ENCODE results near the gene PPP3CA. TPM values are rescaled to one million over a fixed set of nuclear protein-coding genes. Genes with fewer than 3 reads are reported as not detected.

Gene PPP3CA
- polyA plus RNA-seq, 6 donors from 2014 or later = 12.9 to 77.5 (median 19.5) TPM

- peak overlapping the region in 1 of 8 donors; percentile 26 for H3K4me3 Mint-ChIP-seq
- H3K36me3 Mint-ChIP-seq = no peaks in the 10 kb centered on the region
- no peaks in the 10 kb centered on the region for H3K27me3 Mint-ChIP-seq
- no peak for ATAC-seq (ENCODE audit: low read depth in 2 of 2)
- no peak for DNase-seq
- peak overlapping the region in 1 of 6 donors; percentile 89 for H3K27ac Mint-ChIP-seq
- peaks cover 0 to 4% (median 0%) of the 10 kb centered on the region in 7 donors for H3K9me3 Mint-ChIP-seq
- peaks cover 37 to 56% (median 44%) of the 10 kb centered on the region in 3 donors for H3K4me1 Mint-ChIP-seq
These were observed 115.1 kb downstream of the PPP3CA start for GRCh38 chr4:101232074-101232776.

DNA sequence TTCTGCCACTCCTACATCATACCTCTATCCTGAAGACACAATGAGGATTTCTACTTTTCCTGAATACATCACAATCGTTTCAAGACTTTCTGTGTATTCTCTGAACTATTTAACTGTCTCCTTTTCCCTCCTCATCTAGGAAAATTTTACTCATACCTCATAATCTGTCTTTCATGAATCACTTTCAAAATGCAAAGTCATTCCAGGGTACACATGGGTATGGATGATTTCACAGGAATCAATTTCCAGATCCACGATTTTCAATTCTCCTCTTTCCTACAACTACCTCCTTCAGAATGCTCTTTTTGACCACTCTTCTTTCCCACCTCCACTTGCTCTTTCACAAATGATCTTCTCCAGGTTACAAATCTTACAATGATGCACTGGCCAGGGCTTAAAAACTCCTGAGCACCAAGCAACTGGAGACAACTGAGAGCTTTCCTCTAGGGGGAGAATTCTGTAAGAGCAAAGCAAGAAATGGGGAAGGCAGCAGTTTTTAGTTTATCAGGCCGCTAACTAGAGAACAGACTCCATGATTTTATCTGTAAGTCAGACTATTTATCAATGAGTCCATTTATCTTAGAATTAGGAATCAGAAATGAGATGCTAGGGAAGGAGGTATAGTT, 116.4 kb downstream of the PPP3CA start:
- peaks cover 0 to 4% (median 0%) of the 10 kb centered on the region in 7 donors for H3K9me3 Mint-ChIP-seq
- peaks cover 40 to 57% (median 40%) of the 10 kb centered on the region in 3 donors for H3K4me1 Mint-ChIP-seq
- DNase-seq (no peak), ATAC-seq (ENCODE audit: low read depth in 2 of 2) (no peak)
- H3K36me3 Mint-ChIP-seq = no peaks in the 10 kb centered on the region
- H3K27me3 Mint-ChIP-seq = no peaks in the 10 kb centered on the region
- H3K27ac Mint-ChIP-seq = peak overlapping the region in 1 of 6 donors; percentile 17
- no peak overlapping the region for H3K4me3 Mint-ChIP-seq

- no peak for ATAC-seq (ENCODE audit: low read depth in 2 of 2)
- no peak overlapping the region for H3K4me3 Mint-ChIP-seq
- H3K27me3 Mint-ChIP-seq = no peaks in the 10 kb centered on the region
- no peak for DNase-seq
- H3K4me1 Mint-ChIP-seq = peaks cover 43 to 62% (median 45%) of the 10 kb centered on the region in 3 donors
- H3K27ac Mint-ChIP-seq = peak overlapping the region in 2 of 6 donors; percentile 1 to 71
- H3K36me3 Mint-ChIP-seq = no peaks in the 10 kb centered on the region
- peaks cover 0 to 2% (median 0%) of the 10 kb centered on the region in 7 donors for H3K9me3 Mint-ChIP-seq
These were observed 118.2 kb downstream of the PPP3CA start for GRCh38 chr4:101229116-101229515.

DNA sequence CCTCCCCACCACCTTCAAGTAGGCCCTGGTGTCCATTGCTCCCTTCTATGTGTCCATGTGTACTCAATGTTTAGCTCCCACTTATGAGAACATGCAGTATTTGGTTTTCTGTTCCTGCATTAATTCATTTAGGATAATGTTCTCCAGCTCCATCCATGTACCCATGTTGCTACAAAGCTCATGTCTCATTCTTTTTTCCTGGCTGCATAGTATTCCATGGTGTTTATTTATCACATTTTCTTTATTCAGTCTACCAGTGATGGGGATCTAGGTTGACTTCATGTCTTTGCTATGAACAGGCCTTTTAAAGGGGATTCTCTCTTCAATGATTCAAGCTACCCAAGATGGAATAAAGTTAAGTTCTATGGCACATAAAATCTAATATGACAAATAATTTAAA, 119.6 kb downstream of the PPP3CA start:
- Mint-ChIP-seq H3K9me3 (peaks cover 0 to 2% (median 0%) of the 10 kb centered on the region in 7 donors), H3K36me3 (no peaks in the 10 kb centered on the region), H3K4me3 (no peak overlapping the region), H3K4me1 (peaks cover 51 to 68% (median 53%) of the 10 kb centered on the region in 3 donors), H3K27me3 (no peaks in the 10 kb centered on the region), H3K27ac (peak overlapping the region in 1 of 6 donors; percentile 80)
- DNase-seq (no peak), ATAC-seq (ENCODE audit: low read depth in 2 of 2) (no peak)

- ATAC-seq (ENCODE audit: low read depth in 2 of 2) (no peak), DNase-seq (no peak)
- Mint-ChIP-seq H3K36me3 (no peaks in the 10 kb centered on the region), H3K4me1 (peaks cover 46 to 52% (median 49%) of the 10 kb centered on the region in 3 donors), H3K4me3 (peak overlapping the region in 1 of 8 donors; percentile 36), H3K27me3 (no peaks in the 10 kb centered on the region), H3K9me3 (peaks cover 0 to 2% (median 0%) of the 10 kb centered on the region in 7 donors), H3K27ac (peak overlapping the region in 2 of 6 donors; percentile 60 to 78)
These were observed 122.7 kb downstream of the PPP3CA start for GRCh38 chr4:101224358-101225218.

DNA sequence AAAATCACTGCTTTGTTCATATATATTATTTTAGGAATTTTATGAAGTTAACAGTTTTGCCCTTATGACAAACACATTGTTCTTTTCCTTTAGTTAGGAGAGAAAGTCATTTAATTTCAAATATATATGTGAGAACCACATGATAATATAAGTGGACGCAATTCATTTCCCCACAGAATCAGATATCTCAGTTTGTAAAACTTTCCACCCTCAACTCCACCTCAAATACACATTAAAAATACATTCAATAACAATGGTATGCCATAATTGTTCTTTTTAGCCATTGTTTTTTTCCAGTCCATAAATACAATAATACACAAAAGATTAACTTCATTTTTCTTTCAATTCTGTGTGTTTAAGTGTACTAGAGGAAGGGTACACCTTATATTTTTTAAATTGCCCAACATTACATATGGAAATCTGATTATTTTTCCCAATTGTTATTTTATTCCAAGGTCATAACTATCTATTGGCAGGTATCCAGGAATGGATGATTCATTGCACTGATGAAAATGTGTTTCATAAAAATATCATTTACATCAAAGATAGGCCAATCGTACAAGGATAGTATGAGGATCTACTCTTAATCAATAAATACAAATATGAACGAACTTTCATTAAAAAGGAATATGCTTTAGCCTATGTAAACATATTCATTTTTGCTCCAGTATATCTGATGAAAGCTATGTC, 125.0 kb downstream of the PPP3CA start:
- H3K4me3 Mint-ChIP-seq = no peak overlapping the region
- peaks cover 52 to 66% (median 56%) of the 10 kb centered on the region in 3 donors for H3K4me1 Mint-ChIP-seq

GRCh38 chr4:101221294-101221693, 126.0 kb downstream of the PPP3CA start:
- H3K4me1 Mint-ChIP-seq = peaks cover 50 to 67% (median 50%) of the 10 kb centered on the region in 3 donors
- no peaks in the 10 kb centered on the region for H3K36me3 Mint-ChIP-seq
- no peaks in the 10 kb centered on the region for H3K9me3 Mint-ChIP-seq
- no peak overlapping the region for H3K27ac Mint-ChIP-seq
- no peak for DNase-seq
- no peaks in the 10 kb centered on the region for H3K27me3 Mint-ChIP-seq
- no peak for ATAC-seq (ENCODE audit: low read depth in 2 of 2)
- no peak overlapping the region for H3K4me3 Mint-ChIP-seq

More for the DNA sequence above, 125.0 kb downstream of the PPP3CA start:
- ATAC-seq (ENCODE audit: low read depth in 2 of 2) (no peak), DNase-seq (no peak)
- Mint-ChIP-seq H3K9me3 (no peaks in the 10 kb centered on the region), H3K27ac (no peak overlapping the region), H3K36me3 (no peaks in the 10 kb centered on the region), H3K27me3 (no peaks in the 10 kb centered on the region)

DNA sequence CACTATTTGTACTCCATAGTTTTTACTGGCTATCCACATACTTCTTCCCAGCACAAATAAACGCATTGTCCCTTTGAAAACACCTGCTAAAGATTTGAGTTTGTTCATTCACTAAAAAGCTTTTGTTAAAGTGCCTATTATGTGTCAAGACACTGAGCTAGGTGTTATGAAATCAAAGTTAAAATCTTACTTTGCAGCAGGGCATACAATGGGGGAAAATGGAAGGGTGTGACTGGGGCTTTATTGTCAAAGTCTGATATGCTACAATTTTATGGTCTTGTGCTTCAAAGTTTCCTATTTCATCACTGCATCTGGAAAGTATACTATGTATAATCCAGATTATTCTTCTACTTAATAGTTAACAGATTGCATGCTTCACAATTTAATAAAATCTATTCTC, 128.4 kb downstream of the PPP3CA start:
- no peaks in the 10 kb centered on the region for H3K9me3 Mint-ChIP-seq
- ATAC-seq (ENCODE audit: low read depth in 2 of 2) = no peak
- no peaks in the 10 kb centered on the region for H3K27me3 Mint-ChIP-seq
- H3K36me3 Mint-ChIP-seq = no peaks in the 10 kb centered on the region
- peaks cover 36 to 43% (median 41%) of the 10 kb centered on the region in 3 donors for H3K4me1 Mint-ChIP-seq
- H3K27ac Mint-ChIP-seq = peak overlapping the region in 2 of 6 donors; percentile 5 to 29
- no peak for DNase-seq
- no peak overlapping the region for H3K4me3 Mint-ChIP-seq

DNA sequence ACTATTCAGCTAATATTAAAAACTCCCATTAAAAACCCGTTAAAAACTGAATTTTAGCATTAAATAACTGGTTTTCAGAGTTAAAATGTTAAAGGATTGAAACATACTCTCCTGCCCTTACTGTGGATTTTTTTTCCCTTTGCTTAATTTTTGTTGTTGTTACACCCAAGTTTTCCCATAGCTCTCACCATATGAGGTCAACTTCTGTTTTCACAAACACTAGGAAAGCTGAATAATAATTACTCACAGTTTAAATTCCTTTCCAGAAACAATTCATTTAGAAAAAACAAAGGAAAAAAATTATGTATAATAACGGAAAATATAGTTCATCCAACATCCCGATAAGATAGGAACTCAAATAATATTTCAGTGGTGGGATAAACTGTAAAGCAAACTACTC, 129.0 kb downstream of the PPP3CA start:
- DNase-seq (no peak), ATAC-seq (ENCODE audit: low read depth in 2 of 2) (no peak)
- H3K4me3 Mint-ChIP-seq = no peak overlapping the region
- no peaks in the 10 kb centered on the region for H3K9me3 Mint-ChIP-seq
- H3K36me3 Mint-ChIP-seq = no peaks in the 10 kb centered on the region
- H3K27ac Mint-ChIP-seq = peak overlapping the region in 1 of 6 donors; percentile 18
- peaks cover 30 to 40% (median 40%) of the 10 kb centered on the region in 3 donors for H3K4me1 Mint-ChIP-seq
- no peaks in the 10 kb centered on the region for H3K27me3 Mint-ChIP-seq

DNA sequence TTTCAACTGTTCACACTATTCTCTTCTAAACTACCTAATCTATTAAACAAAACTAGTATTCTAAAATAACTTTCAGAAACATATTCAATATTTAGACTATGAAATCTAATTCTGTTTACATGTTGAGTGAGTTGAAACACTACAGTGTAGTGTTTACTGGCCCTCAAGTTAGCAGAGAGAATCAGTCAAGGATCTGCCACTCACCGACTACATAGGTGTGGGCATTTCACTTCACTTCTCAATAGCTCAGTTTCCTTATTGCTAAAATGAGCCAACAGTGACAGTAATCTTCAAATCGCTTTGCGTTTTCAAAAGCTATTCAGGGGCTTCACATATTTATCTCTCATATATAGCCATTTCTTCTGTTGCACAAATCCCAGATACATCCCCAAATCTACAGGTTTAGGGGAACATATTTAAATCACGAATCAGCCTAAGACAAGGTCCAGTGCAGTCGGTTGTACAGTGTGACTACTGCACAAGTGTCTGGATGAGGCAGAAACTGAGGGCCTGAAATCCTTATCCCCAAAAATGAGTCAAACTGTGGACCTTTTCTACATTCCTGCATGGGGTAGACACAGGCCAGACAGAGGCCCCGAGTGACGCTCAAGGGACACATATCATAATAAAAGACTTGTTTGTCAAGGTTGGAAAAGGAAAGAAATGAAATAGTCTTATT, 129.8 kb downstream of the PPP3CA start:
- H3K4me1 Mint-ChIP-seq = peaks cover 26 to 31% (median 31%) of the 10 kb centered on the region in 3 donors
- DNase-seq = no peak
- H3K9me3 Mint-ChIP-seq = no peaks in the 10 kb centered on the region
- no peak for ATAC-seq (ENCODE audit: low read depth in 2 of 2)
- peak overlapping the region in 4 of 6 donors; percentile 18 to 79 (median 35) for H3K27ac Mint-ChIP-seq
- H3K36me3 Mint-ChIP-seq = no peaks in the 10 kb centered on the region
- no peaks in the 10 kb centered on the region for H3K27me3 Mint-ChIP-seq
- peak overlapping the region in 2 of 8 donors; percentile 48 to 70 for H3K4me3 Mint-ChIP-seq

- Mint-ChIP-seq H3K4me1 (peaks cover 26 to 52% (median 26%) of the 10 kb centered on the region in 3 donors), H3K27me3 (no peaks in the 10 kb centered on the region), H3K36me3 (no peaks in the 10 kb centered on the region), H3K27ac (peak overlapping the region in 1 of 6 donors; percentile 51), H3K9me3 (no peaks in the 10 kb centered on the region), H3K4me3 (no peak overlapping the region)
- ATAC-seq (ENCODE audit: low read depth in 2 of 2) = no peak
- DNase-seq = no peak
These were observed 136.2 kb downstream of the PPP3CA start for GRCh38 chr4:101211146-101211553.

GRCh38 chr4:101210331-101210730, 137.0 kb downstream of the PPP3CA start:
- H3K4me1 Mint-ChIP-seq = peaks cover 34 to 59% (median 34%) of the 10 kb centered on the region in 3 donors
- H3K36me3 Mint-ChIP-seq = no peaks in the 10 kb centered on the region
- DNase-seq (no peak), ATAC-seq (ENCODE audit: low read depth in 2 of 2) (no peak)
- peak overlapping the region in 1 of 6 donors; percentile 51 for H3K27ac Mint-ChIP-seq
- no peaks in the 10 kb centered on the region for H3K27me3 Mint-ChIP-seq
- no peak overlapping the region for H3K4me3 Mint-ChIP-seq
- H3K9me3 Mint-ChIP-seq = no peaks in the 10 kb centered on the region

All from naive B cell (primary cell).